Panc1 (cell line): ENCODE results near the gene SGCA. TPM values are rescaled to one million over a fixed set of nuclear protein-coding genes. Genes with fewer than 3 reads are reported as not detected.

Experiments used
- ATAC-seq: fragments of 200-7000 bp; cut with Tn5 transposase; 2 replicates; pipeline ENCODE4 v1.9.1; 2020; ENCODE audit warnings: mild to moderate bottlenecking, moderate library complexity
- BruUV-seq: library from RNA; stranded (reverse); fragments of 400-500 nt; replicated peaks from 2 replicates; lab custom pipeline; 2021; lab: Mats Ljungman, UMichigan
- CTCF ChIA-PET: fragments of 300-600 bp; sonication (Branson Sonifier 250); formaldehyde crosslinking; loops from one replicate; lab custom pipeline; 2022; ENCODE audit warnings: antibody characterized with exemption; lab: Charles Lee
- POLR2A ChIA-PET: fragments of 300-600 bp; sonication (Branson Sonifier 250); formaldehyde crosslinking; loops from one replicate; lab custom pipeline; 2022; ENCODE audit warnings: antibody characterized with exemption; lab: Charles Lee
- DNase-seq: peaks from one replicate; pipeline ENCODE4 v3.0.0-alpha.2; 2010; ENCODE audit warnings: low read depth, low spot score
- H3K27ac ChIP-seq: 2 replicates; pipeline ENCODE4 v1.5.1; 2011; ENCODE audit warnings: mild to moderate bottlenecking, low read length, inconsistent platforms
- H3K27me3 ChIP-seq: fragments of 200-500 bp; sonication (Bioruptor generic); 2 replicates; pipeline ENCODE4 v1.6.0; 2014; ENCODE audit warnings: low read length, inconsistent platforms; ENCODE audit not compliant: control insufficient read depth, insufficient read depth
- H3K36me3 ChIP-seq: fragments of 200-500 bp; sonication (Bioruptor generic); 2 replicates; pipeline ENCODE4 v1.5.1; 2014; ENCODE audit warnings: inconsistent platforms, mild to moderate bottlenecking, low read length, moderate library complexity; ENCODE audit not compliant: control insufficient read depth, insufficient read depth
- H3K4me1 ChIP-seq: 2 replicates; pipeline ENCODE4 v1.5.1; 2011; ENCODE audit warnings: inconsistent platforms, mild to moderate bottlenecking, low read length, moderate library complexity; ENCODE audit not compliant: control insufficient read depth, insufficient read depth
- H3K4me3 ChIP-seq, 2 experiments: 2 replicates each; pipeline ENCODE4 v1.5.1; 2011 to 2012; ENCODE audit warnings: low read depth in 2 of 2, low read length in 2 of 2, mild to moderate bottlenecking in 2 of 2, inconsistent platforms in 1 of 2, moderate library complexity in 1 of 2
- H3K9me3 ChIP-seq: fragments of 200-500 bp; sonication (Bioruptor generic); 2 replicates; pipeline ENCODE4 v1.5.1; 2014; ENCODE audit warnings: low read depth, mild to moderate bottlenecking, inconsistent platforms, low read length, moderate library complexity; ENCODE audit not compliant: control insufficient read depth, insufficient read depth
- POLR2AphosphoS5 ChIP-seq: IDR thresholded peaks from 2 replicates; pipeline ENCODE4 v1.6.1; 2012; ENCODE audit warnings: mild to moderate bottlenecking, low read depth, low read length, moderate library complexity
- SIN3A ChIP-seq: IDR thresholded peaks from 2 replicates; pipeline ENCODE4 v1.6.1; 2012; ENCODE audit warnings: low read depth, mild to moderate bottlenecking, low read length, moderate library complexity, borderline replicate concordance; ENCODE audit not compliant: insufficient read depth
- TCF7L2 ChIP-seq: IDR thresholded peaks from 2 replicates; pipeline ENCODE4 v1.6.1; 2011; ENCODE audit warnings: mild to moderate bottlenecking, low read depth, low read length, inconsistent platforms
- in situ Hi-C: cut with HindIII; loops from 2 replicates; pipeline ENCODE4 v1.10.0; 2016; ENCODE audit warnings: low sequenced_read_pairs, low pct_unique_long_range_greater_than_20kb
- intact Hi-C: fragments of 100-400 bp; cut with micrococcal nuclease; formaldehyde crosslinking; loops from one replicate; pipeline ENCODE4 v1.10.0; 2022; ENCODE audit not compliant: unreplicated experiment
- total RNA-seq: library from RNA; stranded (reverse); gene quantifications from one replicate; pipeline ENCODE4 v1.2.1, GENCODE V29; 2021; ENCODE audit not compliant: unreplicated experiment
- TF ChIP-seq, protein P1 (sequence below), 2 experiments: IDR thresholded peaks; 2 replicates each; pipeline ENCODE4 v1.6.1; 2011 to 2012; ENCODE audit warnings: low read depth in 2 of 2, control low read depth in 1 of 2, low read length in 1 of 2, mild to moderate bottlenecking in 1 of 2, moderate library complexity in 1 of 2; ENCODE audit not compliant: insufficient read depth in 1 of 2
- TF ChIP-seq, protein P2 (sequence below): fragments of 450-650 bp; IDR thresholded peaks from 2 replicates; pipeline ENCODE4 v1.5.1; 2017; ENCODE audit warnings: mild to moderate bottlenecking

The SGCA gene
- total RNA-seq, 1 experiment from 2014 or later, result not detected

DNA sequence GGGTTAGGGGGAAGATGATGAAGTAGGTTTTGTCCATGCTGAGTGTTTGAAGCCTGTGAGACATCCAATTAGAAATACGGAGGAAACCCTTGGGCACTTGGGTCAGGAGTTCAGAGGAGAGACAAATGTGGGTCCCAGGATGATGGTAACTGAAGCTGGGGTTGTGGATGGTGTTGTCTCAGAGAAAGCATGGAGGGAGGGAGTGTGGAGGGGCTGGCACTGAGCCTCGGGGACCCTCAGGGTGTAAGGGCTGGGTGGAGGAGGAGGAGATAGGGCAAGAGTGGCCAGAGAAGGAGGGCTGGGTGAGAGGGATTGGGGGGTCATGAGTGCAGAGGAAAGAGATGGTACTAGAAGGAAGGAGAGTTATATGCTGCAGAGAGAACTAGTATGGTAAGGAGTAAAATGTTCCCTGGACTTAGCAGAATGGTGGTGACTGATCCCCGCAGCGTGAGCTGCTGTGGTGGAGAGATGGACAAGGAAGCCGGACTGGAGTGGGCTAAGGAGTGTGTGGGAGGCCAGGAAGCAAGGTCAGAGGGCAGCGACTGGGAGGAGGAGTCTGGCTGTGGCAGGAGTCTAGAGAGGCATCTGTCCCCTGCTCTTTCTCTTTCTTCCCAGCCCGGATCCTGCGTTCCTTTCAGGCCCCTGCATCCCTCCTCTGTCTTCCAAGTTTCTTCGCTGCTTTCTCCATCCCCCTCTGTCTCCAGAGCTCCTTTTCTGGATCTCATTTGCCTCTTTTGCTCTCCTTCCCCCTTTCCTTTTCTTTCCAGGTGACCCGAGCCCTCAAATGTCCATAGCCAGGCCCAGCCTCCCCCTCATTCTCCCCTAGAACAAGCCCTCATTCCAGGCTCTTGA lies 39.5 kb downstream of the SGCA start:
- Histone ChIP-seq H3K27ac (no peak overlapping the region), H3K4me1 (peaks cover 13% of the 10 kb centered on the region)
- ATAC-seq, result no peak

DNA sequence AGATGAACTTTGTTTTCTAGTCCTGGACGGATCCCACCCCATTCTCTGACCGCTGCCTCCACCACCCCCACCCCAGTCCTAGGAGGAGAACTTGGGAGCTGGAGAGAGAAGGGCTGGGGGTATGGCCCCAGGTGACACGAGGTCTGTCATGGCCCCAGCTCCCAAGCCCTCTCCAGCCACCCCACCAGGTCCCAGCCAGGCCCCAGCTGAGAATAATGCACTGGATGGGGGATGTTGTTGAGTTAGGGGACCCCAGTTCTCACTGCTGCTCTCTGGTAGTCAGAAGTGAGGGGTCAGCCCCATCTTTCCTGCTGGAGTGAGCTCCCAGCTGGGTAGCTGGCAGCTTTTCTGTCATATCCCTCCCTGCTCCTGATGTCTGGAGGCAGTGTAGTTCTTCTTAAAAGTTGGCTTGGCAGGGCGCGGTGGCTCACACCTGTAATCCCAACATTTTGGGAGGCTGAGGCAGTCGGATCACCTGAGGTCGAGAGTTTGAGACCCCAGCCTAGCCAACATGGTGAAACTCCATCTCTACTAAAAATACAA lies 40.2 kb downstream of the SGCA start:
- H3K27me3 ChIP-seq, result peaks cover 4% of the 10 kb centered on the region; the same call in 1 of the 2 replicates
- ChIA-PET CTCF (interaction anchor here (0.6 to 0.9 kb wide), 5 partner anchors 8 to 63 kb away, joined by 3 to 8 read pairs (median 3); no protein-coding TSS in a partner anchor), POLR2A (no interaction called here)
- ATAC-seq (no peak), DNase-seq (no peak)
- no peak overlapping the region for H3K4me3 ChIP-seq
- TF ChIP-seq TCF7L2 (no peak), SIN3A (no peak), POLR2AphosphoS5 (no peak)
- TF ChIP-seq, protein P1, sequence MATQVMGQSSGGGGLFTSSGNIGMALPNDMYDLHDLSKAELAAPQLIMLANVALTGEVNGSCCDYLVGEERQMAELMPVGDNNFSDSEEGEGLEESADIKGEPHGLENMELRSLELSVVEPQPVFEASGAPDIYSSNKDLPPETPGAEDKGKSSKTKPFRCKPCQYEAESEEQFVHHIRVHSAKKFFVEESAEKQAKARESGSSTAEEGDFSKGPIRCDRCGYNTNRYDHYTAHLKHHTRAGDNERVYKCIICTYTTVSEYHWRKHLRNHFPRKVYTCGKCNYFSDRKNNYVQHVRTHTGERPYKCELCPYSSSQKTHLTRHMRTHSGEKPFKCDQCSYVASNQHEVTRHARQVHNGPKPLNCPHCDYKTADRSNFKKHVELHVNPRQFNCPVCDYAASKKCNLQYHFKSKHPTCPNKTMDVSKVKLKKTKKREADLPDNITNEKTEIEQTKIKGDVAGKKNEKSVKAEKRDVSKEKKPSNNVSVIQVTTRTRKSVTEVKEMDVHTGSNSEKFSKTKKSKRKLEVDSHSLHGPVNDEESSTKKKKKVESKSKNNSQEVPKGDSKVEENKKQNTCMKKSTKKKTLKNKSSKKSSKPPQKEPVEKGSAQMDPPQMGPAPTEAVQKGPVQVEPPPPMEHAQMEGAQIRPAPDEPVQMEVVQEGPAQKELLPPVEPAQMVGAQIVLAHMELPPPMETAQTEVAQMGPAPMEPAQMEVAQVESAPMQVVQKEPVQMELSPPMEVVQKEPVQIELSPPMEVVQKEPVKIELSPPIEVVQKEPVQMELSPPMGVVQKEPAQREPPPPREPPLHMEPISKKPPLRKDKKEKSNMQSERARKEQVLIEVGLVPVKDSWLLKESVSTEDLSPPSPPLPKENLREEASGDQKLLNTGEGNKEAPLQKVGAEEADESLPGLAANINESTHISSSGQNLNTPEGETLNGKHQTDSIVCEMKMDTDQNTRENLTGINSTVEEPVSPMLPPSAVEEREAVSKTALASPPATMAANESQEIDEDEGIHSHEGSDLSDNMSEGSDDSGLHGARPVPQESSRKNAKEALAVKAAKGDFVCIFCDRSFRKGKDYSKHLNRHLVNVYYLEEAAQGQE (IDR thresholded peaks at IDR 0.05; ENCODE audit: insufficient read depth in 1 of 2, low read depth in 2 of 2, low read length in 1 of 2), result no peak
- TF ChIP-seq, protein P2, sequence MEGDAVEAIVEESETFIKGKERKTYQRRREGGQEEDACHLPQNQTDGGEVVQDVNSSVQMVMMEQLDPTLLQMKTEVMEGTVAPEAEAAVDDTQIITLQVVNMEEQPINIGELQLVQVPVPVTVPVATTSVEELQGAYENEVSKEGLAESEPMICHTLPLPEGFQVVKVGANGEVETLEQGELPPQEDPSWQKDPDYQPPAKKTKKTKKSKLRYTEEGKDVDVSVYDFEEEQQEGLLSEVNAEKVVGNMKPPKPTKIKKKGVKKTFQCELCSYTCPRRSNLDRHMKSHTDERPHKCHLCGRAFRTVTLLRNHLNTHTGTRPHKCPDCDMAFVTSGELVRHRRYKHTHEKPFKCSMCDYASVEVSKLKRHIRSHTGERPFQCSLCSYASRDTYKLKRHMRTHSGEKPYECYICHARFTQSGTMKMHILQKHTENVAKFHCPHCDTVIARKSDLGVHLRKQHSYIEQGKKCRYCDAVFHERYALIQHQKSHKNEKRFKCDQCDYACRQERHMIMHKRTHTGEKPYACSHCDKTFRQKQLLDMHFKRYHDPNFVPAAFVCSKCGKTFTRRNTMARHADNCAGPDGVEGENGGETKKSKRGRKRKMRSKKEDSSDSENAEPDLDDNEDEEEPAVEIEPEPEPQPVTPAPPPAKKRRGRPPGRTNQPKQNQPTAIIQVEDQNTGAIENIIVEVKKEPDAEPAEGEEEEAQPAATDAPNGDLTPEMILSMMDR, result no peak
- H3K9me3 ChIP-seq, result no peaks in the 10 kb centered on the region
- no TSS peak for BruUV-seq
- intact Hi-C loops, result no loop called here
- H3K27ac ChIP-seq, result no peak overlapping the region
- in situ Hi-C loops, result loop anchor here (10.0 kb wide), 1 partner anchor 49 kb away; no protein-coding TSS in a partner anchor
- no peaks in the 10 kb centered on the region for H3K36me3 ChIP-seq
- H3K4me1 ChIP-seq, result peaks cover 17% of the 10 kb centered on the region

More for the DNA sequence above, 39.5 kb downstream of the SGCA start:
- TF ChIP-seq TCF7L2 (no peak), SIN3A (no peak), POLR2AphosphoS5 (no peak)
- TF ChIP-seq, protein P2, result no peak
- TF ChIP-seq, protein P1 (IDR thresholded peaks at IDR 0.05; ENCODE audit: insufficient read depth in 1 of 2, low read depth in 2 of 2, low read length in 1 of 2), result no peak
- POLR2A ChIA-PET, result no interaction called here
- intact Hi-C loops, result no loop called here
- H3K36me3 ChIP-seq, result no peaks in the 10 kb centered on the region
- no peak for DNase-seq
- in situ Hi-C loops, result loop anchor here (10.0 kb wide), 1 partner anchor 49 kb away; no protein-coding TSS in a partner anchor
- H3K9me3 ChIP-seq, result no peaks in the 10 kb centered on the region
- no TSS peak for BruUV-seq
- peaks cover 6% of the 10 kb centered on the region; the same call in 1 of the 2 replicates for H3K27me3 ChIP-seq
- CTCF ChIA-PET, result interaction anchor here (0.7 to 1.1 kb wide), 3 partner anchors 36 to 66 kb away, joined by 3 read pairs; no protein-coding TSS in a partner anchor
- no peak overlapping the region for H3K4me3 ChIP-seq
